Endothelial cell of umbilical vein (primary cell): ENCODE data around the gene PDPK1. TPM values are rescaled to one million over a fixed set of nuclear protein-coding genes. Genes with fewer than 3 reads are reported as not detected.

Experiments used
- BruUV-seq: library from RNA; stranded (reverse); fragments of 400-500 nt; replicated peaks from 2 replicates; lab custom pipeline; 2021; lab: Mats Ljungman, UMichigan
- CTCF ChIA-PET: fragments of 300-600, 350-600 bp; sonication (Branson Sonifier 250); formaldehyde crosslinking; loops from one replicate; lab custom pipeline; 2021; ENCODE audit warnings: antibody characterized with exemption, inconsistent platforms; lab: Charles Lee
- POLR2A ChIA-PET: fragments of 300-600, 350-600 bp; sonication (Branson Sonifier 250); formaldehyde crosslinking; loops from one replicate; lab custom pipeline; 2021; ENCODE audit warnings: antibody characterized with exemption, inconsistent platforms; lab: Charles Lee
- DNase-seq: peaks from one replicate; pipeline ENCODE4 v3.0.0-alpha.2; 2011; ENCODE audit warnings: low read depth, low spot score
- FAIRE-seq: peaks from 2 replicates; lab custom pipeline; 2011; peaks lifted over from hg19 to GRCh38; lab: Jason Lieb, UNC
- H2AFZ ChIP-seq: 2 replicates; pipeline ENCODE4 v1.6.0; 2012; ENCODE audit warnings: low read depth, low read length, control low read depth, inconsistent platforms
- H3K27ac ChIP-seq: 2 replicates; pipeline ENCODE4 v1.5.1; 2011; ENCODE audit warnings: low read depth, mild to moderate bottlenecking, control low read depth, low read length, moderate library complexity; ENCODE audit not compliant: insufficient read depth
- H3K27me3 ChIP-seq, 2 experiments: 2 replicates each; pipeline versions ENCODE4 v1.6.0 to v1.6.1; 2011; ENCODE audit warnings: low read length in 2 of 2, mixed read lengths in 1 of 2; ENCODE audit not compliant: control insufficient read depth in 2 of 2, insufficient read depth in 2 of 2
- H3K36me3 ChIP-seq, 2 experiments: 2 replicates in 1 of 2; 3 replicates in 1 of 2; pipeline ENCODE4 v1.5.1; 2011; ENCODE audit warnings: low read length in 2 of 2, mild to moderate bottlenecking in 1 of 2, moderate library complexity in 1 of 2; ENCODE audit not compliant: control insufficient read depth in 2 of 2, insufficient read depth in 2 of 2; ENCODE audit errors: extremely low read depth in 1 of 2
- H3K4me1 ChIP-seq: 3 replicates; pipeline ENCODE4 v1.5.1; 2011; ENCODE audit warnings: mild to moderate bottlenecking, low read length; ENCODE audit not compliant: control insufficient read depth, insufficient read depth; ENCODE audit errors: extremely low read depth
- H3K4me2 ChIP-seq: 2 replicates; pipeline ENCODE4 v1.6.1; 2011; ENCODE audit warnings: low read length, control low read depth, mixed read lengths; ENCODE audit not compliant: insufficient read depth
- H3K4me3 ChIP-seq, 3 experiments: fragments of 200-600 bp in 1 of 3; sonication (generic), shearing (Covaris generic) in 1 of 3; replicated peaks in 1 of 3; 2 replicates each; pipeline ENCODE4 v1.5.1; 2011 to 2016; ENCODE audit warnings: control low read depth in 3 of 3, low read length in 3 of 3, mild to moderate bottlenecking in 2 of 3, inconsistent platforms in 1 of 3, low read depth in 1 of 3, moderate library complexity in 1 of 3; ENCODE audit not compliant: insufficient read depth in 1 of 3
- H3K79me2 ChIP-seq: 2 replicates; pipeline ENCODE4 v1.6.0; 2012; ENCODE audit warnings: low read length, inconsistent platforms; ENCODE audit not compliant: control insufficient read depth, insufficient read depth
- H3K9ac ChIP-seq: replicated peaks from 2 replicates; pipeline ENCODE3; 2011; ENCODE audit warnings: low read length, control low read depth; ENCODE audit not compliant: insufficient read depth; ENCODE audit errors: extremely low read depth
- H3K9me1 ChIP-seq: replicated peaks from 3 replicates; pipeline ENCODE4 v1.6.0; 2011; ENCODE audit warnings: mild to moderate bottlenecking, low read length; ENCODE audit not compliant: control insufficient read depth, insufficient read depth; ENCODE audit errors: extremely low read depth
- H3K9me3 ChIP-seq: replicated peaks from 2 replicates; pipeline ENCODE4 v1.5.1; 2012; ENCODE audit warnings: low read length, inconsistent platforms; ENCODE audit not compliant: control insufficient read depth, insufficient read depth
- H4K20me1 ChIP-seq: replicated peaks from 2 replicates; pipeline ENCODE3; 2011; ENCODE audit warnings: mild to moderate bottlenecking, low read length; ENCODE audit not compliant: control insufficient read depth, insufficient read depth; ENCODE audit errors: extremely low read depth
- EZH2 ChIP-seq: IDR thresholded peaks from 2 replicates; pipeline ENCODE4 v1.6.1; 2012; ENCODE audit warnings: borderline replicate concordance, low read depth, mild to moderate bottlenecking, moderate library complexity, low read length, inconsistent platforms; ENCODE audit not compliant: severe bottlenecking
- FOS ChIP-seq: IDR thresholded peaks from 2 replicates; pipeline ENCODE4 v1.6.1; 2011; ENCODE audit warnings: mild to moderate bottlenecking, low read length, moderate library complexity, borderline replicate concordance; ENCODE audit not compliant: insufficient read depth
- GATA2 ChIP-seq: IDR thresholded peaks from 2 replicates; pipeline ENCODE4 v1.7.0; 2011; ENCODE audit warnings: low read depth, mild to moderate bottlenecking, moderate library complexity, mixed read lengths, low read length; ENCODE audit not compliant: insufficient read length, insufficient read depth
- JUN ChIP-seq: IDR thresholded peaks from 2 replicates; pipeline ENCODE4 v1.6.1; 2011; ENCODE audit warnings: borderline replicate concordance, low read depth; ENCODE audit not compliant: insufficient read length, insufficient read depth
- MAX ChIP-seq: IDR thresholded peaks from 2 replicates; pipeline ENCODE4 v1.6.1; 2011; ENCODE audit not compliant: insufficient read depth, insufficient read length
- MYC ChIP-seq: IDR thresholded peaks from one replicate; pipeline ENCODE4 v1.6.1; 2011; ENCODE audit warnings: mild to moderate bottlenecking, low read depth, low read length
- POLR2A ChIP-seq: IDR thresholded peaks from 2 replicates; pipeline ENCODE4 v1.6.1; 2012; ENCODE audit warnings: low read depth, mild to moderate bottlenecking, control low read depth, low read length
- POLR2AphosphoS5 ChIP-seq: IDR thresholded peaks from 2 replicates; pipeline ENCODE4 v1.6.1; 2012; ENCODE audit warnings: low read depth, mild to moderate bottlenecking, control low read depth, low read length, moderate library complexity; ENCODE audit not compliant: insufficient read depth
- dilution Hi-C: fragments of 300-500 bp; cut with MboI; formaldehyde crosslinking; loops from one replicate; pipeline ENCODE4 v1.15.0; 2019; ENCODE audit warnings: low sequenced_read_pairs; ENCODE audit not compliant: extremely low pct_ligation_motif_present
- intact Hi-C: fragments of 100-400 bp; cut with micrococcal nuclease; formaldehyde crosslinking; loops from one replicate; pipeline ENCODE4 v1.10.0; 2022
- polyA plus RNA-seq, 4 experiments: library from polyadenylated mRNA; depleted of rRNA in 3 of 4; stranded (reverse) in 3 of 4; unstranded in 1 of 4; fragments of >200 nt; gene quantifications; 2 replicates each; pipeline versions ENCODE4 v1.2.1 to v1.2.3, GENCODE V29; 2011 to 2012; ENCODE audit warnings: missing spikeins in 1 of 4
- total RNA-seq: library from RNA; stranded (reverse); gene quantifications from 2 replicates; pipeline ENCODE4 v1.2.3, GENCODE V29; 2021
- TF ChIP-seq, protein P1 (sequence below), 2 donors: IDR thresholded peaks; 1 replicate in 1 of 2; 2 replicates in 1 of 2; pipeline ENCODE4 v1.5.1; 2011; ENCODE audit warnings: low read length in 2 of 2, mild to moderate bottlenecking in 2 of 2, moderate library complexity in 2 of 2, control low read depth in 1 of 2, inconsistent platforms in 1 of 2, low read depth in 1 of 2; ENCODE audit not compliant: insufficient read depth in 1 of 2; ENCODE audit errors: extremely low read depth in 1 of 2

The PDPK1 gene
- total and polyA plus RNA-seq, 2 donors (not counting 3 experiments of a cell fraction or from before 2014, with no cell fraction given) = 22.4 to 37.3 TPM

DNA sequence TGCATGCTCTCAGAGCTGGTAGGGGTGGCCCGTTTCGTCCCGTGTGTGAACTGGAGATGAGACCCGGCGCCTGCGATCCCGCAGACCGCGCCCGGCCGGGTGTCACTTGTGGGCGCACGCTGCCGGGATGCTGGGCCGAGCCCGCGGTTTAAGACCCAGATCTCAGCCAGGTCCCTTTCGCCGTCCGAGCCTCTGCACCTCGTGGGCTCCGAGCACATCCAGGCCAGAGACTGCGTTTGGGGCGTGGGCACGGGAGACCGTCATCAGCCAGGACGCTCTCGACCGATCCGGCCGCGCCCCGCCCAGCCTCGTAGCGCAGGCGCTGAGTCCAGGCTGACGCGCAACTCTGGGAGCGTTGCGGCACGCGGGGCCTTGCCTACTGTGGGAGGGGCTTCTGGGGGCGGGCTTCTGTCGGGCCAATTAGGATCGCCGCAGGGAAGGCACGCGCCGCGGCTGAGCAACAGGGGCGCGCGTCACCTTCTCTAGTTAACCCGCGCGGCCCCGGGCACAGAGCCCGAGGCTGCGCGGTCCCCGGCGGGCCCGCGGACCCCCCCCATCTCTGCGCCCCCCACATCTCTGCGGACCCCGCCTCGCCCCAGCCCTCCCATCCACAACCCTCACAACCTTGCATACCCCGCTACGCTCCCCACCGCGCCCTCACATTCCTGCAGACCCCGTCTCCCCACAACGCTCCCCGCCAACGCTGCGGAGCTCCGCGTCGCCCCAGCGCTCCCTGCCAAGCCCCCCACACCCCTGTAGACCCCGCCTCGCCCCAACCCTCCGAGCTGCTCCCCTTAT is 5.9 kb upstream of the PDPK1 start:
- TF ChIP-seq MYC (no peak), FOS (peak; percentile 3), JUN (no peak), GATA2 (no peak), MAX (peak; percentile 39), POLR2AphosphoS5 (peak; percentile 97), EZH2 (no peak), POLR2A (peak; percentile 93)
- TF ChIP-seq, protein P1, sequence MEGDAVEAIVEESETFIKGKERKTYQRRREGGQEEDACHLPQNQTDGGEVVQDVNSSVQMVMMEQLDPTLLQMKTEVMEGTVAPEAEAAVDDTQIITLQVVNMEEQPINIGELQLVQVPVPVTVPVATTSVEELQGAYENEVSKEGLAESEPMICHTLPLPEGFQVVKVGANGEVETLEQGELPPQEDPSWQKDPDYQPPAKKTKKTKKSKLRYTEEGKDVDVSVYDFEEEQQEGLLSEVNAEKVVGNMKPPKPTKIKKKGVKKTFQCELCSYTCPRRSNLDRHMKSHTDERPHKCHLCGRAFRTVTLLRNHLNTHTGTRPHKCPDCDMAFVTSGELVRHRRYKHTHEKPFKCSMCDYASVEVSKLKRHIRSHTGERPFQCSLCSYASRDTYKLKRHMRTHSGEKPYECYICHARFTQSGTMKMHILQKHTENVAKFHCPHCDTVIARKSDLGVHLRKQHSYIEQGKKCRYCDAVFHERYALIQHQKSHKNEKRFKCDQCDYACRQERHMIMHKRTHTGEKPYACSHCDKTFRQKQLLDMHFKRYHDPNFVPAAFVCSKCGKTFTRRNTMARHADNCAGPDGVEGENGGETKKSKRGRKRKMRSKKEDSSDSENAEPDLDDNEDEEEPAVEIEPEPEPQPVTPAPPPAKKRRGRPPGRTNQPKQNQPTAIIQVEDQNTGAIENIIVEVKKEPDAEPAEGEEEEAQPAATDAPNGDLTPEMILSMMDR (IDR thresholded peaks at IDR 0.05; ENCODE audit: extremely low read depth in 1 of 2, insufficient read depth in 1 of 2, low read depth in 1 of 2, low read length in 2 of 2) = no peak
- H3K27me3 ChIP-seq = no peaks in the 10 kb centered on the region
- FAIRE-seq (peak; percentile 95), DNase-seq (peak; percentile 96)
- BruUV-seq = no TSS peak
- H4K20me1 ChIP-seq = no peaks in the 10 kb centered on the region
- no peak overlapping the region for H3K27ac ChIP-seq
- H3K9me1 ChIP-seq = no peaks in the 10 kb centered on the region
- dilution Hi-C loops (no loop called here), intact Hi-C loops (no loop called here)
- H2AFZ ChIP-seq = peak overlapping the region; percentile 48
- CTCF ChIA-PET = interaction anchor here (0.7 to 1.2 kb wide), 3 partner anchors 11 to 64 kb away, joined by 3 to 4 read pairs (median 3); partner anchors contain the start of gene AMDHD2
- H3K36me3 ChIP-seq = peaks cover 2 to 25% of the 10 kb centered on the region in 2 experiments
- H3K4me1 ChIP-seq = peaks cover 13% of the 10 kb centered on the region
- H3K9me3 ChIP-seq = no peaks in the 10 kb centered on the region
- peak overlapping the region; percentile 41 to 62 (median 62) for H3K4me3 ChIP-seq
- H3K4me2 ChIP-seq = peak overlapping the region; percentile 75
- peak overlapping the region; percentile 59 for H3K9ac ChIP-seq
- H3K79me2 ChIP-seq = no peaks in the 10 kb centered on the region
- POLR2A ChIA-PET = interaction anchor here (0.8 kb wide), 1 partner anchor 11 kb away, joined by 6 read pairs; the partner anchor contains the start of gene AMDHD2
